ENCODE data around the gene FBLN1. TPM values are rescaled to one million over a fixed set of nuclear protein-coding genes. Genes with fewer than 3 reads are reported as not detected.

FBLN1 gene
- total and polyA plus RNA-seq, 9 donors: 93.4 to 235 (median 155) TPM

DNA sequence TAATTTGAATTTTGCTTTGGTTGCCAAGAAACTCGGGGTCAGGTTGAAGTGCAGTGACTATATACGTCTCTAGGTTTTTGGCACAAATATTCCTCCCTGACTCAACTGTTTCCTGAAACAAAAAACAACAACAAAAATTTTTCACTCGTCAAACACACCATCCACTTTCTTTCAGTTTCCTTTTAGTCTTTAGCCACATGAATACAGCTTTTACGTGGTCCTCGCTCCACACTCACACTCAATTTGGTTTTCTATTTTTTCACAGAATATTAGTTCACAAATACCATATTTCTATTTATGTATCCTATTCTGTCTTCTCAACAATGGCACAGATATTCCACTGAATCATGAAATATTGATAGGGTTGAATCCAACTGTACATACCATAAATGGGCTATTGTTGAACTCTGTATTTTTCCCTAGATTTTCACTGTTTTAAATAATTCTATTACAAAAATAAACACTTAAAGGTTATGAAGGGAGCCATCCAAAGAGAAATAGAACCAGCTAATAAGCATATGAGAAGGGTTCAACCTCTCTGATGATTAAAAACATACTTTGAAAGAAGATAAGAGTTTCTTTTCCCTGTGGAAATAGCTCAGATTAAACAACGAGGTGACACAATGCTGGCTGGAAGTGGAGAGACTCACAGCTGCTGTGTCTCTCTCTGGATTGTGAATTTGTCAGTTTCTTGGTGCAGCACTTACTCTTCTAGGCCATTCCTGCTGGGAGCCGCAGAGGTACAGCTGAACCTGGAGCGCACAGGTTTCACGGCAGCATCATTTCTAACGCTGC, 5.1 kb upstream of the FBLN1 start:
- peak; percentile 33 for DNase-seq
- Histone ChIP-seq H3K27me3 (ENCODE audit: control insufficient read depth, insufficient read depth, low read length) (no peaks in the 10 kb centered on the region), H3K4me1 (ENCODE audit: control insufficient read depth, insufficient read depth, low read length) (peaks cover 27% of the 10 kb centered on the region), H3K36me3 (ENCODE audit: control insufficient read depth, insufficient read depth, low read length) (no peaks in the 10 kb centered on the region), H3K9me3 (replicated peaks; ENCODE audit: control insufficient read depth, low read depth, low read length) (no peaks in the 10 kb centered on the region), H3K27ac (ENCODE audit: low read length) (peak overlapping the region; percentile 29), H3K4me3 (ENCODE audit: low read length) (no peak overlapping the region)
- 33% methylated on average over 4 of the region's 10 CpGs for WGBS (ENCODE audit: insufficient coverage)

DNA sequence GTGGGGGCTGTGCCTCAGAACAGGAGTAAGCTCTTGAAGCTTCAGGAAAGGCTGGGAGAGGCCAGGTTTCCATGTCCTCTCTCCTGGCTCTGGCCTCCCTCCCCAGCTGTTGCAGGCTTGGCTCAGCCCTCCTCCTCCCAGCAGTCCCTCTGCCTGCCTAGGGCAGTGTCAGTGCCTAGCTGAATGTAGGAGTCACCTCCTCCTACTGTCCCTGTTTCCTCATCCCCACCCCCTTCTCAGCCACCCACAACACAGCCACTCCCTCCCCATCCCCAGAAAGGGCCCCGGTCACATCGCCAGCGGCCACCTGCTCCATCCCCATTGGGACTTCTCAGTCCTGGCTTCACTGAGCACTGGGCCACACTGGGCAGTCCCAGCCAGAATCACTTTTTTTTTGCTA, 2.9 kb upstream of the FBLN1 start:
- Histone ChIP-seq H3K36me3 (ENCODE audit: control insufficient read depth, insufficient read depth, low read length) (no peaks in the 10 kb centered on the region), H3K27ac (ENCODE audit: low read length) (no peak overlapping the region), H3K4me3 (ENCODE audit: low read length) (no peak overlapping the region), H3K9me3 (replicated peaks; ENCODE audit: control insufficient read depth, low read depth, low read length) (no peaks in the 10 kb centered on the region), H3K4me1 (ENCODE audit: control insufficient read depth, insufficient read depth, low read length) (peaks cover 44% of the 10 kb centered on the region), H3K27me3 (ENCODE audit: control insufficient read depth, insufficient read depth, low read length) (no peaks in the 10 kb centered on the region)
- 28% methylated on average over 3 of the region's 3 CpGs for WGBS (ENCODE audit: insufficient coverage)
- peak; percentile 61 for DNase-seq

DNA sequence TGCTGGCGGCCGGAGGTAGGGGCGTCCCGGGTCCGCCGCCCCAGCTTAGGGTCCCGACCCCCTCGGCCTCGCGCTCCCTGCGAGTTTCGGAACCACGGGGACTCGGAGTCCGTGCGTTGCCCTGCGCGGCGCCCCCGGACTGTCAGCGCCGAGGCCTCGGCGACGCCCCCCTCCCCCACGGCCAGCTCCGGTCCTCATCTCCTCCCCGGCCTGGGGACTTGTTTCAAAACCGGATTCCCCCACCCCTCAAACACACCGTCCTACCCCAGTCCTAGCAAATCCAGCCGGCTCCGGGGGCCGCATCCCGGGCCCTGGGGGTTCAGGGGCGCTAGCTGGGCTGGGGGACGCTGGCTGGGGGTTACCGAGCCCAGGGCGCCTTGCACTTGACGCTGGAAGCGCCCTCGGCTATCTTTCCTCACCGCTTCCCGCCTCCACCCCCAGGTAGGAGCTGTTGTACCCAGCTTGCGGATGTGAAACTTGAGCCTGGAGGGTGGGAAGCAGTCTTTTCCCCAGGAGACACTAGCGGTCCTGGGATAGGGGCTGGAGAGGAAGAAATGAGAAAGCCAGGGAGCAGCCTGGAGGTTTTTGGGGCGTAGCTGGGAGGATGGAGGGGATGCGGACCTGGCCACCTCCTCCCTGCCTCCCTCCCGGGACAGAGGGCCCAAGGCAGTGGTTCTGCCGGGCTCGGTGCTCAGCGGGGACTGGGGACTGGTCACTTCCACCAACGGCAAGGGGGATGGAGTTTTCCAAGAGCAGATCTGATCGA, 550 bp downstream of the FBLN1 start:
- peak overlapping the region; percentile 76 for H3K4me3 ChIP-seq (ENCODE audit: low read length)
- no peaks in the 10 kb centered on the region for H3K9me3 ChIP-seq (replicated peaks; ENCODE audit: control insufficient read depth, low read depth, low read length)
- WGBS (ENCODE audit: insufficient coverage): 3% methylated on average over 37 of the region's 53 CpGs
- peaks cover 8% of the 10 kb centered on the region for H3K36me3 ChIP-seq (ENCODE audit: control insufficient read depth, insufficient read depth, low read length)
- peak; percentile 54 for DNase-seq
- H3K4me1 ChIP-seq (ENCODE audit: control insufficient read depth, insufficient read depth, low read length): peaks cover 61% of the 10 kb centered on the region
- peak overlapping the region; percentile 84 for H3K27ac ChIP-seq (ENCODE audit: low read length)
- H3K27me3 ChIP-seq (ENCODE audit: control insufficient read depth, insufficient read depth, low read length): no peaks in the 10 kb centered on the region

DNA sequence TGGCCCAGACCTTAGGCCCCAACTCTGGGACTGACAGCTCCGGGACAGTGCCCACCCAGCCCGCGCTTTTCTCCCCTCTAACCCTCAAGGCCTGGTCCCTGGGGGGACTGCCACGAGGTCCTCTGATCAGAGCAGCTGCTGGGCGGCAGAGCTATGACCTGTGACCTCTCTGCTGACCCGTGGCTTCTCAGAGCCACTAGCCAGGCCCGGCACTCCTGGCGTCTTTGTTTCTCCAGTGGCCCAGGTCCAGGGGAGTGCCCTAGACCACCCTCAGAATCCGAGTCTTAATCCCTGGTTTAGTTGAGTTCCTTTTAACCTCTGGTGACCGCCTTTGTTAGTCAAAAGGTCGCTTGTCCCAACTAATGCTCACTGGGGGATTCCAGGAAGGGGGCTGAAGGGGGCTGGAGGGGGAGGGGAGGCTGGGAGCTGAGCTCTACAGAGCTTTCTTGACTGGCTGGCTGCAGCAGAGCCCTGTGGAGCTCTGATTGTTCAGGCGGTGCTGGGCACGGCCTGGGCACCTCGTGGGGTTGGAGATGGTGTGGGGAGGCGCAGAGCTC, 1.2 kb downstream of the FBLN1 start:
- Histone ChIP-seq H3K27me3 (ENCODE audit: control insufficient read depth, insufficient read depth, low read length) (no peaks in the 10 kb centered on the region), H3K9me3 (replicated peaks; ENCODE audit: control insufficient read depth, low read depth, low read length) (no peaks in the 10 kb centered on the region), H3K4me1 (ENCODE audit: control insufficient read depth, insufficient read depth, low read length) (peaks cover 59% of the 10 kb centered on the region), H3K36me3 (ENCODE audit: control insufficient read depth, insufficient read depth, low read length) (peaks cover 8% of the 10 kb centered on the region), H3K4me3 (ENCODE audit: low read length) (peak overlapping the region; percentile 76), H3K27ac (ENCODE audit: low read length) (peak overlapping the region; percentile 84)
- DNase-seq: no peak
- 6% methylated on average over 15 of the region's 15 CpGs for WGBS (ENCODE audit: insufficient coverage)

DNA sequence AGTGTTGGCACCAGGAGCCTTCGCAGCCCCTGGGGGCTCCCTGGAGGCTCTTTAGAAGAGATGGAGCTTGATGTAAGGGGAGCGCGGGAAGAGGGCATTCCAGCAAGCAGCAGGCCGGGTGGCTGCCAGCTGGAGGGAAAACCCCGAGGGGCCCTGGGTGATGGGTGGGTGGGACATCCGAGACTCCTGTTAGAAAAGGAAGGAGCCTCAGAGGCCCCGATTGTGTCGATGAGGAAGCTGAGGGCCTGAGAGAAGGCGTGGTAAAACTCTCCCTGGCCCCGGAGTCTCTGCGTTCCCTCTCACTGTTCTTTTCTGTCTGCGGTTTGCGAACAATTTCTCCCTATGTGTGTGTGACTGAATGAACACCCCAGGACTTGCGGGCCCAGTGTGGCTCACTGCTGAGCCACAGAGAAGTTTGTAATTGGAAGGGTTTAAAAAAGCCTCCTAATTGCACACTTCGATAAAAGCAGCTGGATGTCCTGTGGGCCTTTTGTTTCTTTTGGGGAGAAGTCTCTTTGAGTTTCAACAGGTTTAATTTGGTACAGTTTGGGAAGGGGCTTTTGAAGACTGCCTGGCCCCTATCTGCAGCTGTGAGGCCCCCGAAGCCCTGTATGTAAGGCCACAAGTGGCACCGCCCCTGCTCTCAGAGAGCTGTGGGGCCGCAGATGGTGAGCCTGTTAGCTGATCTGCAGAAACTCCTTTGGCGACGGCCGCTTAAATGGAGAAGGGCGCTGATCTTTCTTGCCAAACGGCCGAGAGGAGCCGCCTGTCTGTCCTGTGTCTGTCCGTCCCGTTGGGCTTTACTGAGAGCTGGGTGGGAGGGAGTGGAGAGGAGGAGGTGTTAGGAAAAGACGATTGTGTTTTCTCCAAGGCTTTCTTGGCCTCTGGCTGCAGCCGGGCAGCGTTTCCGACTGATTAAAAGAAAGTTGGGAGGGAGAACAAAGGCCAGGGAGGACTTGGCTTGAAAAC, 2.0 kb downstream of the FBLN1 start:
- Histone ChIP-seq H3K4me1 (ENCODE audit: control insufficient read depth, insufficient read depth, low read length) (peaks cover 60% of the 10 kb centered on the region), H3K4me3 (ENCODE audit: low read length) (peak overlapping the region; percentile 76), H3K27me3 (ENCODE audit: control insufficient read depth, insufficient read depth, low read length) (no peaks in the 10 kb centered on the region), H3K27ac (ENCODE audit: low read length) (peak overlapping the region; percentile 84), H3K36me3 (ENCODE audit: control insufficient read depth, insufficient read depth, low read length) (peaks cover 8% of the 10 kb centered on the region), H3K9me3 (replicated peaks; ENCODE audit: control insufficient read depth, low read depth, low read length) (no peaks in the 10 kb centered on the region)
- peak; percentile 90 for DNase-seq
- 4% methylated on average over 27 of the region's 31 CpGs for WGBS (ENCODE audit: insufficient coverage)

DNA sequence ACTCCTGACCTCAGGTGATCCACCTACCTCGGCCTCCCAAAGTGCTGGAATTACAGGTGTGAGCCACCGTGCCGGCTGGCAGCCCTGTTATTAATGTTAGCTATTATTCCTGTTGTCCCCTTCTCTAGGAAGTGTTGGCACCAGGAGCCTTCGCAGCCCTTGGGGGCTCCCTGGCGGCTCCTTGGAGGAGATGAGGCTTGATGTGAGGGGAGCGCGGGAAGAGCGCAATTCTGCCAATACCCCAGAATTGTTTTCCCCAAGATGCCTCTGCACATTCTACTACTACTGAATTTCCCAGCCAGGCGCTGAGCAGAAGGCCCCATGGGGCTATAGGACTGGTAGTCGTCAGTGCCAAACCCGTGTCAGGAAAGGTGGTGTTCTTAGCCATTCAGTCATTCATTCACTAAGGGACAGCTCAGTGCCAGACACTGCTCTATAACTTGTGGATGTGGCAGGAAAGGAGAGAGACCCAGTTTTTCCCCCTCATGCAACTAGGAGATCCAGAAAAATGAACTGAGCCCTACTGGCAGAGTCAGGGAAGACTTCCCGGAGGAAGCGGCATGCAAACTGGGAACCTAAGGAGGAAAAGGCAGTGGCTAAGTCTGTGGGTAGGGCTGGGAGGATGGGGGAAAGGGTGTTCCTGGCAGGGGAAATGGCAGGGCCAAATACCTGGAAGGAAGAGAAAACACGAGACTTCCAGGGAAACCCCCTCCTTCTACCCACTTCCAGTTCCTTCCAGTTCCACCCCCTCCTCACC, 3.5 kb downstream of the FBLN1 start:
- no peaks in the 10 kb centered on the region for H3K9me3 ChIP-seq (replicated peaks; ENCODE audit: control insufficient read depth, low read depth, low read length)
- peaks cover 8% of the 10 kb centered on the region for H3K36me3 ChIP-seq (ENCODE audit: control insufficient read depth, insufficient read depth, low read length)
- DNase-seq: no peak
- no peaks in the 10 kb centered on the region for H3K27me3 ChIP-seq (ENCODE audit: control insufficient read depth, insufficient read depth, low read length)
- H3K27ac ChIP-seq (ENCODE audit: low read length): peak overlapping the region; percentile 7
- peaks cover 69% of the 10 kb centered on the region for H3K4me1 ChIP-seq (ENCODE audit: control insufficient read depth, insufficient read depth, low read length)
- no peak overlapping the region for H3K4me3 ChIP-seq (ENCODE audit: low read length)
- WGBS (ENCODE audit: insufficient coverage): 100% methylated on average over 2 of the region's 14 CpGs

DNA sequence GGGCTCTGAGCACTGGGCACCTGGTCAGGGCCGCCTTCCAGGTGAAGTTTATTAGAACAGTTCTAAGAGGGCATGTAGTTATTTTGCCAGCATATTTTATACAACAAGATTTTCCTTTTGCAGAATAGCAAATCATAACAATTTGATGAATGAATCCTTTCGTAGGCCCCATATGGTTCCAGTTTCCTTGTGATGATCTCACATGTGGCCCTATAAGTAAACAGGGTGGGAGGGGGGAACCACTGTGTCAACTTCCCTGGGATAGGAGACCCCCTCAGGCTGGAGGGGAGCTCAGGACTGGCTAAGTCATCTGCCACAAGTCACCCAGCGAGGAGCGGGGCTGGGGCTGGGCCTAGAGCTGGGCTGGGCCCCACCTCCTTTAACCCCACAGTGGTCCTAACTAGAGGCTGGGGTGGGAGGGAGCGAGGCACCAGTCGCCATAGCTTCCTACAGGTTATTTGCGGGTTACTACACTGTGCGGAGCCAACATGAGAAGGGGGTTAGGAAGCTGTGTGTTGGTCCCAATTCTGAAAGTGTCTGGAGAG, 4.2 kb downstream of the FBLN1 start:
- Histone ChIP-seq H3K9me3 (replicated peaks; ENCODE audit: control insufficient read depth, low read depth, low read length) (no peaks in the 10 kb centered on the region), H3K27ac (ENCODE audit: low read length) (no peak overlapping the region), H3K4me3 (ENCODE audit: low read length) (no peak overlapping the region), H3K36me3 (ENCODE audit: control insufficient read depth, insufficient read depth, low read length) (peaks cover 8% of the 10 kb centered on the region), H3K27me3 (ENCODE audit: control insufficient read depth, insufficient read depth, low read length) (no peaks in the 10 kb centered on the region), H3K4me1 (ENCODE audit: control insufficient read depth, insufficient read depth, low read length) (peaks cover 74% of the 10 kb centered on the region)
- no CpG with 5 or more reads among the region's 8 CpGs for WGBS (ENCODE audit: insufficient coverage)
- DNase-seq: no peak

DNA sequence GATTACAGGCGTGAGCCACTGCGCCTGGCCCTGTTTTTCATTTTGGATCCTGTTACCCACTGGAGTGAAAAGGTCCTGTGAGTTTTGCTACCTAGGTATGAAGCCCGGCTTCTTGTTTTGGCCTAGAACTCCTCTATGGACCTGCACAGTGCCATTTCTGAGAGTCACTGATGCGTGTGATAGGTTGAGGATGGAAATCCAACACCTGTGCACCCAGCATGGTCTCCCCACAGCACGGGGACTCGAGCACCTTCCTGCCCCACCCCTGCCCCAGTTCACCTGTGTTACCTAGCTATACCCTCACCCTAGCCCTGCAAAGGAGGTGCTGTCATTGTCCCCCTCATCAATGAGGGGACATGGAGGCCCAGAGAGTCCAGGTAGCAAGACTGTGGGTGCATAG, 5.1 kb downstream of the FBLN1 start:
- no peaks in the 10 kb centered on the region for H3K27me3 ChIP-seq (ENCODE audit: control insufficient read depth, insufficient read depth, low read length)

DNA sequence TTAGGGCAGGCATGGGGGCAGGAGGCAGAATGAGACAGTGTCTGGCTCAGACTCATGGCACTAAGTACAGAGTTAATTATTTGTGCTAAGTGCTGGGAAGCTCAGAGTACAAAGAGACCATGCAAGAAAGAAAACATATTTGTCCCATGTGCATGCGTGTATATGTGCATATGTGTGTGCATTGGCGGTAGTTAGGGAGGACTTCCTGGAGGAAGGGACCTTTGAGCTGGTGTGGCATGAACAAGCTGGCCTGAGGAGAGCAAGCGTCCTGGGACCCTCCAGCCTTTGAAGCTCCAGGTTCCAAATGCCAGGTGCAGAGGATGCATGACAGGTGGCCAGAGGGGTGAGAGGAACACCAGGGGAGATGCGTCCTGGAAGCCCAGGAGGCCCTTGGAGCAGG, 6.1 kb downstream of the FBLN1 start:
- Histone ChIP-seq H3K4me1 (ENCODE audit: control insufficient read depth, insufficient read depth, low read length) (peaks cover 73% of the 10 kb centered on the region), H3K27me3 (ENCODE audit: control insufficient read depth, insufficient read depth, low read length) (no peaks in the 10 kb centered on the region), H3K4me3 (ENCODE audit: low read length) (no peak overlapping the region), H3K9me3 (replicated peaks; ENCODE audit: control insufficient read depth, low read depth, low read length) (no peaks in the 10 kb centered on the region), H3K36me3 (ENCODE audit: control insufficient read depth, insufficient read depth, low read length) (peaks cover 8% of the 10 kb centered on the region), H3K27ac (ENCODE audit: low read length) (no peak overlapping the region)
- no peak for DNase-seq
- 96% methylated on average over 4 of the region's 4 CpGs for WGBS (ENCODE audit: insufficient coverage)

More for the DNA sequence above, 5.1 kb downstream of the FBLN1 start:
- H3K36me3 ChIP-seq (ENCODE audit: control insufficient read depth, insufficient read depth, low read length): peaks cover 8% of the 10 kb centered on the region
- H3K4me3 ChIP-seq (ENCODE audit: low read length): no peak overlapping the region
- H3K27ac ChIP-seq (ENCODE audit: low read length): no peak overlapping the region
- peaks cover 78% of the 10 kb centered on the region for H3K4me1 ChIP-seq (ENCODE audit: control insufficient read depth, insufficient read depth, low read length)
- DNase-seq: no peak
- 96% methylated on average over 5 of the region's 6 CpGs for WGBS (ENCODE audit: insufficient coverage)
- no peaks in the 10 kb centered on the region for H3K9me3 ChIP-seq (replicated peaks; ENCODE audit: control insufficient read depth, low read depth, low read length)
